Activated naive CD4-positive, alpha-beta T cell treated with anti-CD3 and anti-CD28 coated beads, Interleukin-2, amount 50 U/mL, for 16 hours (primary cell): ENCODE data around the gene SMARCA2.
A peak's percentile ranks its signal among the peaks of the same experiment; 100 is the strongest.

Source experiments
- DNase-seq: peaks from one replicate; pipeline ENCODE4 v3.0.0-alpha.2; 2020

The SMARCA2 gene

DNA sequence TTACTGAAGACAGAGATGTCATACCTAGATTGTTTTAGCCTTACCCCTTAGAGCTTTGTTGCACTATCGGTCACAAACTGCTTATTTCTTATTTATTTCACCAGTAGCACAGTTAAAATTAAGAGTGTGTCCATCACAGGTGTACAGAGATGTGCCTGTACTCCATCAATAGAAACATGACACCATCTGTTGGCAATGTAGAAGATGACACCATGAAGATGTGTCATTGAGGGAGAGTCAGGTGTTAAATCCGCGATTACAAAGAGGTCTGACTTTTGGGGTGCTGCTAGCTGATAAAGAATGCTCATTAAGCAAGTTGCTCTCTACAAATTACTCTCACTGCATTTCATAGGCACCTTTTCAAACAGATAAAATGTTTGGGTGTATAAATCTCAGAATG lies 164.4 kb downstream of the SMARCA2 start:
- DNase-seq = no peak

DNA sequence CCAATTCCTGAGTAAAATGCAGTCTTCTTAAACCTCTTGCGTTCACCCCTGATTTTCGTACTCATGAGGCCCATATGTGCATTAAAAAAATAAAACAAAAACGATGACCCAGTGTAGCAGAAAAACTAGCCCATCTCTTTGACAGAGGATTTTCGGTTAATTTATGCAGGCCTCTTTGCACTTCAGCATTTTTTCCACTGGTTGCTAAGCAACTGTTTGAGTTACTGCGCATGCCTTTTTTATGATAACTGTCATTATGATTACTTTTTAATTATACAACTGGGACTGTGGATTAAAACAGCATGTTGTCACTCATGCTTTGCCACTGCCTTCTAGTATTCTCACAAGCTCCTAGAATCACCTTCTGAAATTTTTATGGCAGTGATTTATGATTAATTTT lies 165.0 kb downstream of the SMARCA2 start:
- DNase-seq = no peak

DNA sequence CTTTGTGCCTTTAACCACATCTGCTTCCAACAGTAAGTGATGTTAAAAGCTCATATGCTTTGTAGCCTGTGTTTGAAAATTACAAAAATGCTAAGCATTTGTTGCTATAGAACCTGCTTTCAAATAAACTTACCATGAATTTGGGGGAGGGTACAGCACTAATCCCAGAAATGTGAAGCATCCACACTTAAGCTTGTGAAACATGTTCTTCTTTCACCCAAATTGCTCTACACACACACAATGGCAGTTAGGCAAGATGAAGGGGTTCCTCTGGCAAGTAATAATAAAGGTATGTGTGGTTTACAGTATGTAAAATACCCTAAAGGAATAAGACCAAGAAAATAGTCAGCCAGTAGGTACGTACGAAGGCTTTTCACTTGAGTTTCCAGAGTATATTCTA lies 165.6 kb downstream of the SMARCA2 start:
- DNase-seq = no peak

DNA sequence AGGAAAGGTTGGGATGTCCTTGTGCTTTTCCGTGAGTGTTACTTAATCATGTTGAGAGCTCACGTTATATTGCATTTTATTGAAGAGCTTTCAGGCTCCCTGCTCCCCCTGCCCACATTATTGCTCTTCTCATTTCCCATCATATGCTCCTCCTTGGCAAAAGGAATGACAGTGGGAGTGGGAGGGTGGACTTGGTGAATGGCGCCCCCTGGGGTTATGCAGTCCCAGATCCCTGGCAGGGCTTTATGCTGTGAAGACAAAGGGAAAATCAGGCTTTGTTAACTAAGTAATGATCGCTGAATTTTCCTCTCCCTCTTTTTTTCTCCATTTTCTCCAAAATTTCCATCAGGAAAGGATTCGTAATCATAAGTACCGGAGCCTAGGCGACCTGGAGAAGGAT lies 166.6 kb downstream of the SMARCA2 start:
- DNase-seq = peak; percentile 19

DNA sequence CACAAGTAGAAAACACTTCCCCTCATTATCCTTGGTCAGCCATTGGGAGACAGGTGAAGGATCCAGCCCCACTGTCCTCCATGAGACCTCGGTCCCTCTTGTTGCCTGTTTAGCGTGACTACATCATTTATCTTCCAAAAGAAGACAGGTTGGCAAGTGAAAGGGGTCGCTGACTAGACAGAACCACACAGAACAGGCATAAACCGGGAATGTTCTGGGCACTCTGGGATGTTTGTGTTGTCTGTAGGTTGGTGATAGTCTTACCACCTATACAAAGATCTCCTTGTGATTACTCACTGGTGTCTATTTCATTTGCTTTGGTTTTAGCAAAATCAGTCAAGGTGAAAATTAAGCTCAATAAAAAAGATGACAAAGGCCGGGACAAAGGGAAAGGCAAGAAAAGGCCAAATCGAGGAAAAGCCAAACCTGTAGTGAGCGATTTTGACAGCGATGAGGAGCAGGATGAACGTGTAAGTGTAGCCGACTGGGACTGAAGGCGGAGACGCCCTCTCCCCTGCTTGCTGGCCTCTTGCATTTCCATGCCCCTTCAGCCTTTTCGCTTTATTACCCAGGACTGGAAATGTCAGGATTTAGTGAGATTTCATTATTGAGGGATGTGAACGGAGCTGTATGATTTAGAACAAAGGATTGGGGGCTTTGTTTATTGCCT lies 175.9 kb downstream of the SMARCA2 start:
- no peak for DNase-seq

DNA sequence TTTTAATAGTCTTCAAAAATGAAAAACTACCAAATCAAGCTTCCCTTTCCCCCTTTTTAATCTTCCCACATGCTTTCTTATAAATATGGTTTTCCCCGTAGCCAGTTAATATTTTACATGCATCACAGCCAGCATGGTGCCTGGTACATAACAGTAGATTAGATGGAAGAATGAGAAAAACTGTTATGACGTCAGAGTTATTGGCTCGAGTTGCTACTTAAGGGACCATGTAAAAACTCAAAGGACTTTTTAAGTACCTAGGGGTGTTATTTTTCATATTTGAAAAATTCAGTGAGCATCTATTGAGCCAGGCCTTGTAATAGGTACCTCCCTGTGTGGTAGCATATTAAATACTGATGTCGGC lies 176.4 kb downstream of the SMARCA2 start:
- no peak for DNase-seq

DNA sequence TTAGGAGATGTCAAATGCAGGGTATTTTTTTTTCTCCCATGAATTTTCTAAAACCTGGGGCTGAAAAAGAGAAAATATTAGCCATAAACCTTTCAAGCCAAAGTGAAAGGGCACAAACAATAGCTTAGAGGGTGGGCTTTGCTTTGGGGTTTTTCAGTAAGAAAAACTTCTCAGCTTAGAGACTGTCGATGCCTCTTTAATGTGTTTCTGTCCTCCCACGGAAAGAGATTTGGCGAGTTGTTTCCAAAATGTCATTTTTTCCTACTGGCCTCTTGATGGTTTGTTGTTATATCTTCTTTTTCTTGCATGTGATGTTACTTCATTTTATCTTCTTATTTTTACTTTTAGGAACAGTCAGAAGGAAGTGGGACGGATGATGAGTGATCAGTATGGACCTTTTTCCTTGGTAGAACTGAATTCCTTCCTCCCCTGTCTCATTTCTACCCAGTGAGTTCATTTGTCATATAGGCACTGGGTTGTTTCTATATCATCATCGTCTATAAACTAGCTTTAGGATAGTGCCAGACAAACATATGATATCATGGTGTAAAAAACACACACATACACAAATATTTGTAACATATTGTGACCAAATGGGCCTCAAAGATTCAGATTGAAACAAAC lies 177.3 kb downstream of the SMARCA2 start:
- DNase-seq = no peak

DNA sequence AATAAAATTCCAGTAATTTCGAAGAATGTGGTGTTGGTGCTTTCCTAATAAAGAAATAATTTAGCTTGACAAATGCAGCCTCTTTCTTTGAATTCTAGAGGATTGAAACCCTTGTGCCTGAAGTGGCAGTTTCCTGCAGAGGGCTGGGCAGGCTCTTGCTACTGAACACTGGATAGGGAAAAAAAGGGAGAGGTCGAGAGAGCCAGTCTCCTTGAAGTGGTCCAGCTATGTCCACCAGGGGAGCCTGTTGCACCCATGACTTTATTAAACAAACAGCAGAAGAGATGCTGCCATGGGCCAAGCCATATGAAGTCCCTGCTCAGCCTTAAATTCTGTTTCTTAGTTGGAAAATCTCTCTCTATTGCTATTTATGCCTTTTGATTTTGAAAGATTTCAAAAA lies 178.4 kb downstream of the SMARCA2 start:
- no peak for DNase-seq

DNA sequence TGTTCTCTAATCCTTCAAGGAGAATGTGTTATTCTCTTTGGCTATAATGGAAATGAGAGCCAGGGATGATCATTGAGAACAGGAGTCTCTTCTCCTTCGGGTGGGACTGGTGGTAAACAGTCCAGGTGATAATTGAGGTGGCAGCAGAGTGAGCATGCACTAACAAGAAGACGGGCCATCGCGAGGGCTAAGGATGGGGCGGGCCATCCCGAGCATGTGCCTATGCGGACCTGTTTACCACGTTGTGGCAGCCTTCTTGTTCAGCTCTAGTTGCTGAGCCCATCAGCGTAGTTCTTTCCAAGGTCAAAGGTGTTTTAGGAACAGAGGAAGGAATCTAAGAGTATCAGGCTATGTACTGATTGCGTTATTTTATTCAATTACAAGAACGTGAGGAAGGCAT lies 180.1 kb downstream of the SMARCA2 start:
- DNase-seq = no peak

DNA sequence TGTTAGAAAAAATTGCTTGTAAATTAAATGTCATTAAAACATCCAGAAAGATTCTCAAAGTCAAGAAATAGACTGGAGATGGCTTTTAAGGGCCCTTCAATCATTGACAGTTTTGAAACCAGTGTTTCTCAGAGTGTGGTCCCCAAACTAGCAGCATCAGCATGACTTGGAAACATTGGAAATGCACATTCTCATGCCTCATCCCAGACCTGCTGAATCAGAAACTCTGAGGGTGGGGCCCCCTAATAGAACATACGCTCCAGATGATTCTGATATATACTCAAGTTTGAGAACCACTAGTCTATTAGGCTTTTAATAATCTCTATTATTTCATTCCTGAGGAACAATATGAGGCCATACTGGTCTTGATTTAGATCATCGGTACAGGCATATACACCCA lies 181.6 kb downstream of the SMARCA2 start:
- DNase-seq = no peak

DNA sequence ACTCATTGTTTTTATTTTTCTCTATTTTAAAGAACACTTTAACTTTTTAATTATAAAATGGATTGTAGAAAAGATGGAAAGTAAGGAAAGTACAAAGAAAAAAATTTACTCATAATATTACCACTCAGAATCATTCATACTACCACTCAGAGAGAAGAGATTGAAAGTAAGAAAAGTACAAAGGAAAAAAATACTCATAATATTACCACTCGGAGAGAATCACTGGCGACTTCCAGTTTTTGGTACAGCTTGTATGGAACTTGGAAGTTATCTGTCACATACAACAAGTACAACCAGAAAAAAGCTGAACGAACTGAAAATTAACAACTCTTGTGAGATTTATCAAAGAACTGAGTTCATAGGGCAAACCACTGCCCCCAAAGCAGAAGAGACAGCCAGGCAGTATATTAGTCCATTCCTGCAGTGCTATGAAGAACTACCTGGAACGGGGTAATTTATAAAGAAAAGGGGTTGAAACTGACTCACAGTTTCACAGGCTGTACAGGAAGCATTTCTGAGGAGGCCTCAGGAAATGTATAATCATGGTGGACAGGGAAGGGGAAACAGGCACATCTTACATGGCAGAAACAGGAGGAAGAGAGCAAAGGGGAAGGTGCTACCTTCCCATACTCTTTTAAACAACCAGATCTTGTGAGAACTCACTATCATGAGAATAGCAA lies 183.9 kb downstream of the SMARCA2 start:
- no peak for DNase-seq

DNA sequence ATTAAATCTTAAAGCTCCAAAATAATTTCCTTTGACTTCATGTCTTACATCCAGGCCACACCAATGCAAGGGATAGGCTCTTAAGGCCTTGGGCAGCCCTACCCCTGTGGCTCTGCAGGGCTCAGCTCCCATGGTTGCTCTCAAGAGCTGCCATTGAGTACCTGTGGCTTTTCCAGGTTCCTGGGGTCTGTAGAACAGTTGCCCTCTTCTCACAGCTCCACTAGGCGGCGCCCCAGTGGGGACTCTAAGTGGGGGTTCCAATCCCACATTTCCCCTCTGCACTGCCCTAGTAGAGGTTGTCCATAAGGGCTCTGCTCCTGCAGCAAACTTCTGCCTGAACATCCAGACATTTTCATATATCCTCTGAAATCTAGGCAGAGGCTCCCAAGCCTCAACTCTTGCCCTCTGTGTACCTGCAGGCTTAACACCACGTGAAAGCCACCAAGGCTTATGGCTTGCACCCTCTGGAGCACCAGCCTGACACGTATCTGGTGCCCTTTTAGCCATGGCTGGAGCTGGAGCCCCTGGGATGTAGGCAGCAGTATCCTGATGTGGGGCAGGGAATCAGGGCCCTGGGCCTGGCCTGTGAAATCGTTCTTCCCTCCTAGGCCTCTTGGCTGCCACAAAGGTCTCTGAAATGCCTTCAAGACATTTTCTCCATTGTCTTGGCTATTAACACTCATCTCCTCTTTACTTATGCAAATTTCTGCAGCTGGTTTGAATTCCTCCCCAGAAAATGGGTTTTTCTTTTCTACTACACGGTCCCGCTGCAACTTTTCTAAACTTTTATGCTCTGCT lies 185.1 kb downstream of the SMARCA2 start:
- no peak for DNase-seq

DNA sequence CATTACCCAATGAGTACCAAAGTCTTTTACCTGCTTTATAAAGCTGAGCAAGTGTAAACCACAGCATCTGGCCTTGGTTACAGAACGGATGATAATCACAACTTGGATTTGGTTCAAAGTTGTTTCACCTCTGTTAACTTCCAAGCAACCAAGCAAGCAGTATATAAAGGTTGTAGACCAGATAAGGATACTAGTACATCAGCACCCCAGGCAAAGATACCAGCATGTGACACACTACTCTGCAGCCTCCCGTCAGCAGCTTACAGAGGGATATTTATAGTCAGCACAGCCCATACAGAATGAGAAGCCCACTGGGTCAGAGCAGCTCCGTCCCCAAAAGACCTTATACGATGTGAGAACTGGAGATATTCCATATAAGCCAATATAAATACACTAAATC lies 193.3 kb downstream of the SMARCA2 start:
- no peak for DNase-seq

DNA sequence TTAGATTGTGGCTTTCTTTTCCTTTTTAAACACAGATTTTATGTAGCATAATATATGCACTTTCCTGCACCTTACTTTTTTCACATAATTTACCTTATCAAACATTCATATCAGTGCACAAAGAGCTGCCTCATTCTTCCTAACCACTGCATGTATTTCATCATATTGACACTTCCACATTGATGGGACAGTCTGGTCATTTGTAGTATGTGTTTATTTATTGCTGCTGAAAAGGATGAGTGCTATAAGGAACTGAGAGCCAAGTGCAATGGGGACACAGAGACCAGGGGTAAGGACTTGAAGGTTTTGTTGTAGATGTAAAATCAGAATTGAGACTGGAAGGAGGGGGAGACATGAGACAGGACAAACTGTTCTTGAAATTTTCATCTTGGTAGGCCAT lies 193.8 kb downstream of the SMARCA2 start:
- DNase-seq = no peak

DNA sequence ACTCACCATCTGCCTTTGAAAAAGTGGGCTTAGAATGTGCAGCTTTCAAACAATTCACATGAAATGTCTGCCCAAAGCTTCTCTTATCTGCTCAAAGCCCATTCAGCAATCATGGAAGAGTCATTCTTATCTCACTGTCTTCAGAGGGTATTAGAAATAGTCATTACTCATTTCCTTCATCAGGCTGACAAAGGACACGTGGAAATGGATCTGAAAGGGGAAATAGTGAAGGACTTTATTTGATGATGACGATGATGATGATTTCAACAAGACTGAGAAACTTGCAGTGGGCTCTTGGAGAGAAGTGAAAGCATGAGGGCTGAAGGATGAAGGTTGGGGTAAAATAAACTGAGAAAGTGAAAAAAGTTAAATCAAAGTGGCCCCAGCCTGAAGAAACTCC lies 194.3 kb downstream of the SMARCA2 start:
- no peak for DNase-seq

DNA sequence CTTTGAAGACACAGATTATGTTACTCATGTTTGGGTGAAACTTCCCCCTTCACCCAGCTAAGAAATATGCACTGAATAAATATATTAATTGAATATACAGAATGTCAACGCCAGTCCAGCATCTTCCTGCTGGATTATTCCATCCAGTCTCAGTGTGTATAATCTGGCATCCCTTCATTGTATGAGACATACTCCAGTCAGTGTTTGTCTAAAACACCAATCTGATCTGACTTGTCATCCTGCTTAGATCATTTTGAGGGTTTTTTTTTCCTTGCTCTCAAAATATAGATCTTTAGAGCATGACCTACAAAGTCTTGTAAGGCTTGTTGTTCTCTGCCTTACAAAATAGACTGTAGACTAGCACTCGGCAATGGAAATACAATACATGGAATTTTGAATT lies 195.1 kb downstream of the SMARCA2 start:
- no peak for DNase-seq

DNA sequence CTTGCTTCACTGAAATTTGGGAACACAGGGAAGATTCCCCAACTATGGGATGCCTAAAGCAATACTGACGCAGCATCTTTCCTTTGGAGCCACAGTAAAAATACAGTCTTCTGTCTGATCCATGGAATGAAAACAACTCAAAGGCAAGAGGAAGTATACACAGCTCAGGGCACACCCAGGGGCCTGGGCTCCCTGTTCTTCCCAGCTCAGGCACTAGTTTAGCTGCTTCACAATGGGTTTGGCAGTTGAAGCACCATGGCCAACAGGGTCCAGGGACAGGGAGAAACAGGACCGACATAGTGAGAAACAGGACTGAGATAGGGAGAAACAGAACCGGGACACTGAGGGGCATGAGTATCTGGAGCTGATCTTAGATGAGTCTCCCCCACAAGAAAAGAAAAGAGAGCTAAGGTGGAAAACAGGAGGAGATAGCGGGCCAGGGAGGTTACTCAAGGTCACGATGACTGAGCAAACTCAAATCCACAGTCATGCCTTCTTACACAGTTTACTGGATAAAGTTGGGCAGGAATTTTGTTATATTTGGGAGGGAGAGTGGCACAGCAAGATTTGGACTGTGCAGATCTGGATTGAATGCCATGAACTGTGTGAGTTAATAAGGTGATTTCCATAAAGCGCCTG lies 198.8 kb downstream of the SMARCA2 start:
- no peak for DNase-seq

DNA sequence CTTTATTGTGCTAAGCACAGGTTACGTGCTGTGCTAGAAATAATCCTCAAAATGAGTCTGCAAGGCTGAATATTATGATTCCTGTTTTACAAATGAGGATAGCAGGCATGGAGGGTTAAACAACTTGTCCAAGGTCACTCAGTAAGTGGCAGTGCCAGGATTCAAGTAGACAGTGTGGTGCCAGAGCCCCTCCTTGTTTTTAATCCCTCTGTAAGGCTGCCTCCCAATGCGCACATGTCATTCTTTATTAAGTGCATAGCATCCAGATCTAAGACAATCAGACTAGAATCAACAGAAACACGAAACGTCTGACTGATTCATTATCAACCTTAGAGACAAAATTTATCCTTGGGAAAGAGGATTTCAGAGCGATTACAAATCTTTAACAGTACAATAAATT lies 199.6 kb downstream of the SMARCA2 start:
- no peak for DNase-seq

DNA sequence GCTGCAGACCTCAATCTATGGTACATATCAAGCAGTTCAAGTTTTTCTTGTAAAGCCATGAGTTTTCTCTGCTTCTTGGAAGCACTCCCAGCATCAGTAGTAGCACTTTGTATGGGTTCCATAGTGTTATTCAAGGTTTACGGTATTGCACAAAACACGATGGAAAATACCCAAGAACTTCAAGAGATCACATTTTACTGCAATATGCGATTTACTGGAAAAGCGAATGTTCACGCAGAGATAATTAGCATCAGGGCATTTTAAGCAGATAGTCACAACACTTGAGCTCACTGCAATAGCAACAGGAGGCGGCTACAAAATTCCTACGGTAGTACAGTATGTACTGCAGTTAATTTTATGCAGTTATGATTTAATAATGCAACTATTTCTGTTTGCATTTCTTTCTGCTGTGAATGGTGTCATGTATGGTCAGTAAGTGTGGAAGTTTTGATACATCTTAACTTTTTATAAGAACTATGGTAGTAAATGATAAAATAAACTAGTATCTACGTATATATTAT lies 200.8 kb downstream of the SMARCA2 start:
- no peak for DNase-seq

DNA sequence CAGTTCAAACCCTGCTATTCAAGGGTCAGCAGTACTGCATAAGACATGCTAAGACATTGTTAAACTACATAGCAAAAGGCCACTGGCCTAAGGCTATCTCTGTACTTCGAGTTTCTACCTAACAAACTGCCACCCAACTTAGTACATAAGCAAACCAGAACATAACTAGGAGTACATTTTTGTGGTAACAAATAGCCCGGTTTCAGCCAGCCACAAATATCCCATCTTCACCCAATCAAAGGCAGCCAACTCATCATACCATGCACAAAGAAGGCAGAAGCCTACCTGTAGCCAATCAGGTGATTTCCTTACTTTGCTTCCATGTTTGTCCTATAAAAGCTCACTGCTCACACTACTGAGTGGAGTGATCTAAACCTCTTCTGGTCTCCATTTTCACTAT lies 201.4 kb downstream of the SMARCA2 start:
- no peak for DNase-seq

DNA sequence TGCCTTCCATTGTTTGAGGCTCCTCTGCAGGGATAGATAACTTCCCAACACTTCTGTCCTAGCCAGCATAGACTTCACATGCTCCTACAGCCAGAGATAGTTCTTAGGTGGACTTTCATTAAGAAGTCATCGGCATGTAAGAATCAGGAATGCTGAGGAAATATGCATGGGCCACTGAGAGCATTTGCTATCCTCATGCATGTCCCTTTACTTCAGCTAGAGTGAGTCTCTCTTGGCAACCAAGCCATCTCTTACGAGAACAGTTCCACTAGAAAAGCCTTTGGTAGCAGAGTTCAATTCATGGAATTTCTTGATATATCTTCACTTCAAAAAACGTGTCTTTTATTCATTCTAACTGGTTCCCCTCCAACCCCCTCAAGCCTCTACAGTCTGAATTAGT lies 202.4 kb downstream of the SMARCA2 start:
- DNase-seq = no peak

DNA sequence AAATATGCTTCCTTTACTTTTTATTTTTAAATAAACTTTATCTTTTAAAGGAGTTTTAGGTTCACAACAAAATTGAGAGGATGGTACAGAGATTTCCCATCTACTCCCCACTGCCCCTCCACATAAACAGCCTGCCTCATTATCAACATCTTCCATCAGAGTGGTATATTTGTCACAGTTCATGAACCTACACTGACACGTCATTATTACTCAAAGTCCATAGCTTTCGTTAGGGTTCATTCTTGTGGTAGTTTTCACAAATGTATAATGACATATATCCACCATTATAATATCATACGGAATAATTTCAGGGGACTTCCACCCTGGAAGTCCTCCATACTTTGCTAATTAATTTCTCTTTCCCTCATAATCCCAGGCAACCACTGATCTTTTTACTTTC lies 204.9 kb downstream of the SMARCA2 start:
- DNase-seq = no peak
